ENCODE results near the gene ZBTB17. TPM values are rescaled to one million over a fixed set of nuclear protein-coding genes. Genes with fewer than 3 reads are reported as not detected.

ZBTB17 gene
- total RNA-seq, 1 experiment from 2014 or later = 46.3 TPM

DNA sequence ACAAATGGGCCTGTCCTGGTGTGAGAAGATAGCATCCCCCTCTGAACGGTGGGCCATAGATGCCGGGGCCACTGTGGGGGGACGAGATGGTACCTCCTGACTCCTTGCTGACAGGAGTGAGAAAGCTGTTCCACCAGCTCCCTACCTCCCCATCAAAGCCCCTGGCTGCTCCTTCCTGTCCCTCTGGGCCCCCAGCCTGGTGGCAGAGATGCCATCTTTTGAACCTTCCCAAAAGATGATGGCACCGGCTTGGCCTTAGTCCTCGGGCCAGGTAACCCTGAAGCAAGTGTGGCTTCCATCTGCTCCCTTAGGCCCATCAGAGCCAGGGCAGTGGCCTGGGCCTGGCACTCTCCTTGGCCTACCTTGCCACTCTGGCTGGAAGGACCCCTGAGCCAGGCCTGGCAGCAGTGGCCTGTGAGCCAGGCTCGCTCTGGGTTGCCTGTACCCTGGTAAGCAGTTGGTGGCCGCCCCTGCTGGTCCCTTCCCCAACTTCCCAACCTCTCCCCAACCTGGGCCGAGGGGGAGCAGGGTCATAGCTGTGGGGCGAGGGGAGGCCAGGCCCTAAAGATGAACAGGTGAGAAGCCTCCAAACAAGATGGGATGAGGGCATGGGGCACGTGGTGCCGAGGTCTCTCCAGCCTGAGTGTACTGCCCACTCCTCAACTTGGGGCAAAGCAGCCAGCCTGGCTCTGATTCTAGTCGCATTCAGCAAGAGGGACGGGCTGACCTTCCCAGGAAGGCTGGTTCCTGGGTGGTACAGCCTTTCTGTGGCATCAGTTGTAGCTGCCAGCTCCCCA, 34.7 kb downstream of the ZBTB17 start:
- Mint-ChIP-seq H3K4me3 (ENCODE audit: unreplicated experiment) (no peak overlapping the region), H3K36me3 (ENCODE audit: insufficient read depth, unreplicated experiment) (peaks cover 59% of the 10 kb centered on the region), H3K4me1 (ENCODE audit: insufficient read depth, unreplicated experiment) (peaks cover 5% of the 10 kb centered on the region), H3K27me3 (ENCODE audit: insufficient read depth, unreplicated experiment) (no peaks in the 10 kb centered on the region), H3K9me3 (ENCODE audit: unreplicated experiment) (no peaks in the 10 kb centered on the region), H3K27ac (ENCODE audit: low read depth, unreplicated experiment) (no peak overlapping the region)
- POLR2A ChIA-PET = interaction anchor here (0.5 to 1.0 kb wide), 4 partner anchors 13 to 142 kb away, joined by 3 read pairs; no protein-coding TSS in a partner anchor
- TF ChIP-seq, protein P1, sequence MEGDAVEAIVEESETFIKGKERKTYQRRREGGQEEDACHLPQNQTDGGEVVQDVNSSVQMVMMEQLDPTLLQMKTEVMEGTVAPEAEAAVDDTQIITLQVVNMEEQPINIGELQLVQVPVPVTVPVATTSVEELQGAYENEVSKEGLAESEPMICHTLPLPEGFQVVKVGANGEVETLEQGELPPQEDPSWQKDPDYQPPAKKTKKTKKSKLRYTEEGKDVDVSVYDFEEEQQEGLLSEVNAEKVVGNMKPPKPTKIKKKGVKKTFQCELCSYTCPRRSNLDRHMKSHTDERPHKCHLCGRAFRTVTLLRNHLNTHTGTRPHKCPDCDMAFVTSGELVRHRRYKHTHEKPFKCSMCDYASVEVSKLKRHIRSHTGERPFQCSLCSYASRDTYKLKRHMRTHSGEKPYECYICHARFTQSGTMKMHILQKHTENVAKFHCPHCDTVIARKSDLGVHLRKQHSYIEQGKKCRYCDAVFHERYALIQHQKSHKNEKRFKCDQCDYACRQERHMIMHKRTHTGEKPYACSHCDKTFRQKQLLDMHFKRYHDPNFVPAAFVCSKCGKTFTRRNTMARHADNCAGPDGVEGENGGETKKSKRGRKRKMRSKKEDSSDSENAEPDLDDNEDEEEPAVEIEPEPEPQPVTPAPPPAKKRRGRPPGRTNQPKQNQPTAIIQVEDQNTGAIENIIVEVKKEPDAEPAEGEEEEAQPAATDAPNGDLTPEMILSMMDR (IDR thresholded peaks at IDR 0.05; ENCODE audit: unreplicated experiment) = no peak
- intact Hi-C loops (cut with micrococcal nuclease) = no loop called here
- CTCF ChIA-PET = interaction anchor here (0.7 kb wide), 1 partner anchor 35 kb away, joined by 3 read pairs; no protein-coding TSS in a partner anchor
- BruUV-seq (replicated peaks) = no TSS peak
- no peak for DNase-seq (ENCODE audit: unreplicated experiment)

DNA sequence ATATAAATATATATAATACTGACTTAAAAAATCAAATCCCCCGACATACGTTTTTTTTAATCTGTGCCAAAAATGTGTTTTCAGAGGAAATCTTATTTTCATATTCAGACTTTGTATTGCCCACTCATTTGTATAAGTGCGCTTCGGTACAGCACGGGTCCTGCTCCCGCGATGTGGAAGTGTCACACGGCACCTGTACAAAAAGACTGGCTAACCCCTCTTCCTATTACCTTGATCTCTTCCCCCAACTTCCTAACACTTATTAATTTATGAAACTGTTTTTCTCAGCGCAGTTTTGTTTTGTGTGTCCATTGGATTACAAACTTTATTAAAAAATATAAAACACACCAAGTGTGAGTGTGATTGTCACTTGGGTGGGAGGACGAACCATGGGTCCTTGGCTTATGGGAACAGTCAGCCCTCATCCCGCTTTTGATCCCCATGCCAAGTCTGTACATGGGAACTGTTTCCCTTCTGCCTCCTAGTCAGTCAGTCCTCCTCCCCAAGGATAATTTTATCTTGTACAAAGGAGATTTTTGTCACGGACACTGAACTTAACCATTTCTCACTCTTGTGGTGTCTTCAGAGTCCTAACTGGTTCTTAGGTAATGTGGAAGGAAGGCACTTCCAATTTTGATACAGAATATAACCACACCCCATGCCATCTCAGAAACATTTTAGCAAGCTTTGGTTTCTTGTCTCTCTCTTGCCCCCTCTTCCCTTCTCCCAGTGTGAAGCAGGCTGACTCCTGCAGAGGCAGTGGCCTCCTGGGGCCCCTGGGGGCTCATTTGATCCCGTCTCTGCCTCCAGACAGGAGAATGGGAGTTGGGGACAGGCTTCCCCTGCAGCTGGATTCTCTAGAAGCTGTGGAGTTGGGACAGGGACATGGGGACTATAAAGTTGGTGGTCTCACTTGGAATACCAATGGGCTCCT, 35.5 kb downstream of the ZBTB17 start:
- Mint-ChIP-seq H3K4me1 (ENCODE audit: insufficient read depth, unreplicated experiment) (peaks cover 5% of the 10 kb centered on the region), H3K27ac (ENCODE audit: low read depth, unreplicated experiment) (no peak overlapping the region), H3K9me3 (ENCODE audit: unreplicated experiment) (no peaks in the 10 kb centered on the region), H3K27me3 (ENCODE audit: insufficient read depth, unreplicated experiment) (no peaks in the 10 kb centered on the region), H3K36me3 (ENCODE audit: insufficient read depth, unreplicated experiment) (peaks cover 67% of the 10 kb centered on the region), H3K4me3 (ENCODE audit: unreplicated experiment) (no peak overlapping the region)
- intact Hi-C loops (cut with micrococcal nuclease) = no loop called here
- ChIA-PET CTCF (no interaction called here), POLR2A (interaction anchor here (0.5 to 1.0 kb wide), 4 partner anchors 12 to 141 kb away, joined by 3 read pairs; no protein-coding TSS in a partner anchor)
- no peak for DNase-seq (ENCODE audit: unreplicated experiment)
- BruUV-seq (replicated peaks) = TSS peak; percentile 63
- TF ChIP-seq, protein P1 (IDR thresholded peaks at IDR 0.05; ENCODE audit: unreplicated experiment) = no peak

DNA sequence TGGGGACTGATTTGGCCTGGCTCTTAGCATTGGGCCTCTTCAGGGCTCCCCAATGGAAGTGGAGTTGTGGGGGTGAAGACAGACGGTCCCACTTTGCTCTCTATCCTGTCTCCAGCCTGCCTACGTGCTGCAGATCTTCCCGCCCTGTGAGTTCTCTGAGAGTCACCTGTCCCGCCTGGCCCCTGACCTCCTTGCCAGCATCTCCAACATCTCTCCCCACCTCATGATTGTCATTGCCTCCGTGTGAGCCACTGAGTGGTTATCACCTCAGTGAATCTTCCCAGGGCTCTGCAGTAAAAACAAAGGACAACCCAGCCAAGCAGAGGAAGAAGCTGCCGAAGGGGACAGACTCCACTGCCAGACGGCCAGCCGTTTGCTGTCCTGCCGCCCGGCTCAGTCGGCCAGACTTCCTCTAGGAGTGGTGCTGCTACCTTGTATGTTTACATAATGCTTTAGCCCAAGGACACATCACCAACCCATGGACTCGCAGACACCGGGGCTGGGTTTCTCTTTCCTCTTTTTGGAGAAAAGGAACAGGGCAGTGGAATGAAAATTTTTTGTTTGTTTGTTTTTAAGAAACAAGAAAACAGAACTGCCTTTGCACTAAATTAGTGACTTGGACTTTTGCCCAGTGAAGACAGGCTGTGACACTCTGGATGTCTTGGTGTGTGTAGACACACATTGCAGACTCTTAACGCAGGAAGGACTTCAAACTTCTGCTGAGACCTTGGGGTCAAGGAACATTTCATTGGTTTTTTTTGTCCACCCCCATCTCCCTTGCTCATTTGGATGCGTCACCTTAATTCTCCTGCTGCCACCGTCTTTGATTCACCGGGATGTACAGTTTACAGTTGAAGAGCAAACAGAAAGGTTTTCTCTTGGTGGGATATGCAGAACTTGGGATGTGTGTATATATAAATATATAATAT, 36.5 kb downstream of the ZBTB17 start:
- Mint-ChIP-seq H3K27me3 (ENCODE audit: insufficient read depth, unreplicated experiment) (no peaks in the 10 kb centered on the region), H3K27ac (ENCODE audit: low read depth, unreplicated experiment) (no peak overlapping the region), H3K9me3 (ENCODE audit: unreplicated experiment) (no peaks in the 10 kb centered on the region), H3K4me3 (ENCODE audit: unreplicated experiment) (no peak overlapping the region), H3K4me1 (ENCODE audit: insufficient read depth, unreplicated experiment) (peaks cover 5% of the 10 kb centered on the region), H3K36me3 (ENCODE audit: insufficient read depth, unreplicated experiment) (peaks cover 77% of the 10 kb centered on the region)
- intact Hi-C loops (cut with micrococcal nuclease) = no loop called here
- CTCF ChIA-PET = no interaction called here
- TF ChIP-seq, protein P1 (IDR thresholded peaks at IDR 0.05; ENCODE audit: unreplicated experiment) = no peak
- BruUV-seq (replicated peaks) = no TSS peak
- POLR2A ChIA-PET = no interaction called here
- DNase-seq (ENCODE audit: unreplicated experiment) = no peak
